Spleen (tissue), 11 donors: ENCODE results near the gene PTPRG. TPM values are rescaled to one million over a fixed set of nuclear protein-coding genes. Genes with fewer than 3 reads are reported as not detected.

Source experiments
- DNase-seq: peaks from one replicate; pipeline ENCODE4 v3.0.0-alpha.2; 2020
- H3K27ac ChIP-seq, 8 donors: fragments of 200-600 bp; sonication (generic) in 7 of 8; 1 replicate in 4 of 8; 2 replicates in 4 of 8; pipeline versions ENCODE4 v1.5.0 to v1.8.0; 2016 to 2021; ENCODE audit warnings: inconsistent platforms in 4 of 8, mild to moderate bottlenecking in 4 of 8, moderate library complexity in 1 of 8
- H3K27me3 ChIP-seq, 7 donors: fragments of 200-600 bp; sonication (generic) in 6 of 7; replicated peaks in 1 of 7; 1 replicate in 4 of 7; 2 replicates in 3 of 7; pipeline versions ENCODE4 v1.5.0 to v1.8.0; 2016 to 2021; ENCODE audit warnings: inconsistent platforms in 3 of 7, mild to moderate bottlenecking in 1 of 7
- H3K36me3 ChIP-seq, 6 donors: fragments of 200-600 bp; sonication (generic) in 5 of 6; 1 replicate in 4 of 6; 2 replicates in 2 of 6; pipeline versions ENCODE4 v1.5.0 to v1.8.0; 2016 to 2021; ENCODE audit warnings: inconsistent platforms in 2 of 6
- H3K4me1 ChIP-seq, 6 donors: fragments of 200-600 bp; sonication (generic) in 5 of 6; 1 replicate in 3 of 6; 2 replicates in 3 of 6; pipeline versions ENCODE4 v1.5.0 to v1.8.0; 2016 to 2021; ENCODE audit warnings: inconsistent platforms in 3 of 6
- H3K4me3 ChIP-seq, 8 donors: fragments of 200-600 bp; sonication (generic) in 7 of 8; 1 replicate in 4 of 8; 2 replicates in 4 of 8; pipeline versions ENCODE4 v1.5.0 to v1.8.0; 2016 to 2021; ENCODE audit warnings: inconsistent platforms in 4 of 8, mild to moderate bottlenecking in 4 of 8, moderate library complexity in 2 of 8
- H3K9me3 ChIP-seq, 8 donors: fragments of 200-600 bp; sonication (generic) in 7 of 8; 1 replicate in 4 of 8; 2 replicates in 4 of 8; pipeline versions ENCODE4 v1.5.0 to v1.8.0; 2016 to 2021; ENCODE audit warnings: inconsistent platforms in 4 of 8
- POLR2A ChIP-seq, 3 donors: fragments of 450-650 bp; IDR thresholded peaks; one replicate each; pipeline ENCODE4 v1.5.1; 2017; ENCODE audit warnings: antibody characterized with exemption in 3 of 3, mild to moderate bottlenecking in 1 of 3
- POLR2AphosphoS5 ChIP-seq, 3 donors: sonication (generic); formaldehyde crosslinking; IDR thresholded peaks; one replicate each; pipeline ENCODE4 v1.5.1; 2017; ENCODE audit warnings: antibody characterized with exemption in 3 of 3
- WGBS, 5 donors: extraction: QIAGEN DNeasy Blood & Tissue Kit in 3 of 5; methylation state at CpG; one replicate each; pipeline versions ENCODE4 v1.1.5 to v1.1.7; 2013 to 2018; 5-methylcytosine and 5-hydroxymethylcytosine counted together
- intact Hi-C: fragments of 100-400 bp; cut with DNase I; formaldehyde crosslinking; loops from one replicate; pipeline ENCODE4 v1.15.0; 2023; ENCODE audit warnings: low total_unique reads
- polyA plus RNA-seq, 3 donors: library from polyadenylated mRNA; stranded (reverse); fragments of 200-250 nt; gene quantifications; one replicate each; pipeline ENCODE4 v1.2.1, GENCODE V29; 2013
- total RNA-seq, 7 donors: library from RNA; depleted of rRNA in 3 of 7; stranded (reverse); fragments of >200 nt in 3 of 7; fragmentation: NEBNext Ultra II Directional in 4 of 7; extraction: Animal tissue kit (Norgen Biotek cat#: 25700) in 4 of 7; gene quantifications; one replicate each; pipeline versions ENCODE4 v1.1.0 to v1.2.1, GENCODE V29; 2016 to 2021
- TF ChIP-seq, protein P1 (sequence below), 11 experiments: fragments of 200-600 bp in 7 of 11; fragments of 450-650 bp in 4 of 11; sonication (generic) in 4 of 11; IDR thresholded peaks in 8 of 11; conservative IDR thresholded peaks in 3 of 11; 1 replicate in 7 of 11; 2 replicates in 4 of 11; pipeline versions ENCODE4 v1.4.0 to v1.8.0; 2016 to 2021; ENCODE audit warnings: antibody characterized with exemption in 11 of 11, inconsistent platforms in 4 of 11, mild to moderate bottlenecking in 1 of 11
- donor health status: healthy with polysubstance abuse.
- donor health status: DM: no; HTN: no; CAD: no; lungs with moderate emphysema.
- donor health status: DM: no; HTN: no; CAD: no.
- donor health status: Bipolar disorder and iron deficiency.
- donor health status: healthy.
- donor health status: DM: no; HTN: no; CAD: no.
- donor health status: DM: yes; HTN: yes; CAD: no.

Gene PTPRG
- total and polyA plus RNA-seq, 10 donors = 0.89 to 77.0 (median 34.5) TPM

DNA sequence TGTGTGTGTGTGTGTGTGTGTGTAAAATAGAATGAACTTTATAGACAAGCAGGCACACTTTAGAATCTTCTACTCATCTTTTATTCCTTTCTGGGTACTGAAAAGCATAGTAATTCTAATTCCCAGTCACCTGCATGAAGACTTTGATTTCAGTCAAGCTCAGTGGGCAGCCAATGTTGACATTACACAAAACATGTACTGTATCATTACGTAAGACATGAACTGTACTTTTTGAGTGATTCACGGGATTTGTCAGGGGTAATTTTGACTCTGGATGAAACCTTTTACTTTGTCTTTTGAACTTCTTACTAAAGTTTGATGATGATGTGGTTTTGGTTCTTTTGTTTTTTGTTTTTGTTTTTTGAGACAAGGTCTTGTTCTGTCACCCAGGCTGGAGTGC is 38.8 kb downstream of the PTPRG start:
- intact Hi-C loops = no loop called here
- WGBS, 5 donors = 90 to 95% (median 92%) methylated on average over 2 of the region's 2 CpGs

DNA sequence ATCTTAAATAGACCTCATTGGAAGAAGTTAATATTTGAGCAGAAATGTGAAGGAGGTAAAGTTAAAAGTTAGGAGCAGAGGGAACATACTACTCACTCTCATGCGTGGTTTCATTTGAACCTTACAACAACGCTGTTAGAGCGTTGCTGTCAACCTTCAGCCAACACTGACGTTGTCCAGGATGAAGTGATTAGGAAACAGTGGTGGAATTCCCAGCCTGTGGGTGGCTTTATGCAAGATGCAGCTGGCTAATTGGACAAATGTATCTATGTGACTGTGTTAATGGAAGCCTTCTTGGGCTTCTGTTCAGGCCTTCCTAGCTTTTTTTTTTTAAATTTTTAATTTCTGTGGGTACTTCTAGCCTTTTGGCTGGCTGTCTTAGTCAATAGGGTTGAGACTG is 40.5 kb downstream of the PTPRG start:
- H3K9me3 ChIP-seq = no peaks in the 10 kb centered on the region
- WGBS, 5 donors = 85 to 96% (median 91%) methylated on average over 4 of the region's 4 CpGs
- intact Hi-C loops = no loop called here
- no peaks in the 10 kb centered on the region for H3K4me1 ChIP-seq
- DNase-seq = no peak
- no peaks in the 10 kb centered on the region for H3K36me3 ChIP-seq
- no peaks in the 10 kb centered on the region for H3K27me3 ChIP-seq
- TF ChIP-seq POLR2A (IDR thresholded peaks at IDR 0.05) = no peak
- TF ChIP-seq, protein P1, sequence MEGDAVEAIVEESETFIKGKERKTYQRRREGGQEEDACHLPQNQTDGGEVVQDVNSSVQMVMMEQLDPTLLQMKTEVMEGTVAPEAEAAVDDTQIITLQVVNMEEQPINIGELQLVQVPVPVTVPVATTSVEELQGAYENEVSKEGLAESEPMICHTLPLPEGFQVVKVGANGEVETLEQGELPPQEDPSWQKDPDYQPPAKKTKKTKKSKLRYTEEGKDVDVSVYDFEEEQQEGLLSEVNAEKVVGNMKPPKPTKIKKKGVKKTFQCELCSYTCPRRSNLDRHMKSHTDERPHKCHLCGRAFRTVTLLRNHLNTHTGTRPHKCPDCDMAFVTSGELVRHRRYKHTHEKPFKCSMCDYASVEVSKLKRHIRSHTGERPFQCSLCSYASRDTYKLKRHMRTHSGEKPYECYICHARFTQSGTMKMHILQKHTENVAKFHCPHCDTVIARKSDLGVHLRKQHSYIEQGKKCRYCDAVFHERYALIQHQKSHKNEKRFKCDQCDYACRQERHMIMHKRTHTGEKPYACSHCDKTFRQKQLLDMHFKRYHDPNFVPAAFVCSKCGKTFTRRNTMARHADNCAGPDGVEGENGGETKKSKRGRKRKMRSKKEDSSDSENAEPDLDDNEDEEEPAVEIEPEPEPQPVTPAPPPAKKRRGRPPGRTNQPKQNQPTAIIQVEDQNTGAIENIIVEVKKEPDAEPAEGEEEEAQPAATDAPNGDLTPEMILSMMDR (IDR thresholded peaks at IDR 0.05 in 8 of 11, conservative IDR thresholded peaks at IDR 0.05 in 3 of 11) = no peak
- no peak for TF ChIP-seq POLR2AphosphoS5 (IDR thresholded peaks at IDR 0.05)
- no peak overlapping the region for H3K27ac ChIP-seq
- no peak overlapping the region for H3K4me3 ChIP-seq

More for the DNA sequence above, 38.8 kb downstream of the PTPRG start:
- Histone ChIP-seq H3K27me3 (no peaks in the 10 kb centered on the region), H3K4me1 (no peaks in the 10 kb centered on the region), H3K9me3 (no peaks in the 10 kb centered on the region), H3K4me3 (no peak overlapping the region), H3K36me3 (no peaks in the 10 kb centered on the region), H3K27ac (no peak overlapping the region)
- TF ChIP-seq POLR2A (IDR thresholded peaks at IDR 0.05) (no peak), POLR2AphosphoS5 (IDR thresholded peaks at IDR 0.05) (no peak)
- TF ChIP-seq, protein P1 (IDR thresholded peaks at IDR 0.05 in 8 of 11, conservative IDR thresholded peaks at IDR 0.05 in 3 of 11) = no peak
- no peak for DNase-seq

DNA sequence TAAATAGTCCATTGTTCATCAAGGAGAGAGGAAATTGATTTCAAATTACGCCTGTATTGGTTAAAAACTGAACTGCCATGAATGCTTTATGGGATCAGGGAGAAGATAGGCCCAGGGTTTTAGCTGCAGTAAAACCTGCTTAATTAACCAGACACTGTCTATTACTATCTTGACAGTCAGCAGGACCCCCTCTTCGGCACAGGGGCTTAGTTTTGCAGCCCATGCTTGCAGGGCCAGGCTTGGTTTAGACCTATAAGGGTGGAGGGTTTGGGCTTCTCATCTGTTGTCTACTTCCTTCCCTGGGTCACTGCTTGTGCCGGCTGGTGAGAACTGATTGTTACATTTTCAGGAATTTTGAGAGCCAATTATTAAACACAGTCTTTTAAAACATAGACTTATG is 41.1 kb downstream of the PTPRG start:
- H3K27me3 ChIP-seq = no peaks in the 10 kb centered on the region
- H3K9me3 ChIP-seq = no peaks in the 10 kb centered on the region
- H3K4me1 ChIP-seq = no peaks in the 10 kb centered on the region
- H3K4me3 ChIP-seq = no peak overlapping the region
- intact Hi-C loops = no loop called here
- WGBS, 5 donors = 73 to 85% (median 83%) methylated on average over 3 of the region's 3 CpGs
- TF ChIP-seq POLR2AphosphoS5 (IDR thresholded peaks at IDR 0.05) = no peak
- no peak for TF ChIP-seq POLR2A (IDR thresholded peaks at IDR 0.05)
- TF ChIP-seq, protein P1 (IDR thresholded peaks at IDR 0.05 in 8 of 11, conservative IDR thresholded peaks at IDR 0.05 in 3 of 11) = no peak
- DNase-seq = no peak
- H3K27ac ChIP-seq = no peak overlapping the region
- no peaks in the 10 kb centered on the region for H3K36me3 ChIP-seq

DNA sequence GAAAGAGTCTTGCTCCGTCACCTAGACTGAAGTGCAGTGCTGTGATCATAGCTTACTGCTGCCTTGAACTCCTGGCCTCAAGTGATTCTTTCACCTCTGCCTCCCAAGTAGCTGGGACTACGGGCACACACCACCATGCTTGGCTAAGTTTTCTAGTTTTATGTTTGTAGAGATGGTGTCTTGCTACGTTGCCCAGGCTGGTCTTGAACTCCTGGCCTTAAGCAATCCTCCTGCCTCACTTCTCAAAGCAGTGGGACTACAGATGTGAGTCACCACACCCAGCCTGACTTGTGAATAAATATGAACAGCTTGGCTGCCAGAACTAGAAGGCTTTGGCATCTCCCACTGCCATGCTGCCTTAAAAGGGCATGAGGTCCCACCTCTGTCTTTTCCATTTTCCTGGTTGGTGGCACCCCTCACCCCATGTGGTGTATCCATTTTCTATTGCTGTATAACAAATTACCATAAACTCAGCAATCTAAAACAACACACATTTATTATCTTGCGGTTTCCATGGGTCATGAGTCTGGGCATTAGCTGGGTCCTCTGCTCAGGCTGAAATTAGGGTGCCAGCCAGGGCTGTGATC is 44.3 kb downstream of the PTPRG start:
- Histone ChIP-seq H3K9me3 (no peaks in the 10 kb centered on the region), H3K27me3 (no peaks in the 10 kb centered on the region), H3K36me3 (no peaks in the 10 kb centered on the region), H3K4me3 (no peak overlapping the region), H3K27ac (no peak overlapping the region), H3K4me1 (no peaks in the 10 kb centered on the region)
- intact Hi-C loops = no loop called here
- no peak for TF ChIP-seq POLR2AphosphoS5 (IDR thresholded peaks at IDR 0.05)
- TF ChIP-seq, protein P1 (IDR thresholded peaks at IDR 0.05 in 8 of 11, conservative IDR thresholded peaks at IDR 0.05 in 3 of 11) = no peak
- no peak for DNase-seq
- 87 to 94% (median 90%) methylated on average over 4 of the region's 4 CpGs for WGBS, 5 donors
